HG03354 (cell line): ENCODE results near the gene COPZ1.
"Not testable (repeated sequence)": the region's sequence is repeated elsewhere in the genome, so short reads cannot be mapped to it uniquely, and the experiment has no call there.

Source experiments
- ATAC-seq: cut with Tn5 transposase; IDR thresholded peaks from one replicate; pipeline ENCODE4 v1.9.1; 2021; ENCODE audit warnings: mild to moderate bottlenecking; ENCODE audit not compliant: unreplicated experiment, poor library complexity, severe bottlenecking

COPZ1 gene

GRCh38 chr12:54294152-54294952 lies 30.6 kb upstream of the COPZ1 start:
- peak; percentile 58 for ATAC-seq

- no peak for ATAC-seq
Observed at GRCh38 chr12:54294953-54295566, 29.9 kb upstream of the COPZ1 start.

- no peak for ATAC-seq
Observed at GRCh38 chr12:54296393-54297099, 28.4 kb upstream of the COPZ1 start.

- no peak for ATAC-seq
Observed at GRCh38 chr12:54298904-54299303, 26.0 kb upstream of the COPZ1 start.

GRCh38 chr12:54299515-54300224 lies 25.3 kb upstream of the COPZ1 start:
- ATAC-seq = no peak

DNA sequence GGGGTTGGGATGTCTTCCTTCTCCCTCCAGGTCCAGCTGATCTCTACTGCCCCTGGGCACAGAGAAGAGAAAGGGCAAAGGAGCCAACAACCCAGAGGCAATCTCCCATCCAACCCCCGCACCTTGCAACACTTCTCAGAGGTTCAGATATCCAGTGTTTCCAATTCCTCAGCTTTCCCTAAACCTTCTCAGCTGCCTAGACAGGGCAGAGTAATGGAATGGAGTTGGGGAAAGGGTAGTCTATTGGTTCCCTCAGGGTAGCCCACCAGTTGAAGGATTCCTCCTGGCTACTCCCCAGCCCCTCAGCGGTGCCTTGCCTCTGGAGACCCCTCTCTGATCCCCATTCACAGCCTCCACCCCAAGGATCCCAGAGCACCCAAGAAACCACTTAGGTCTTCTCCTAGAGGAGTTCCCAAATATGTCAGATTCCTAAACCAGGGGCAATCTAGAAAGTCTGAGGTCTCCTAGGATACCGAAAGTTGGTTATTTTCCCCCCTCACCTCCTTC lies 24.7 kb upstream of the COPZ1 start:
- no peak for ATAC-seq

DNA sequence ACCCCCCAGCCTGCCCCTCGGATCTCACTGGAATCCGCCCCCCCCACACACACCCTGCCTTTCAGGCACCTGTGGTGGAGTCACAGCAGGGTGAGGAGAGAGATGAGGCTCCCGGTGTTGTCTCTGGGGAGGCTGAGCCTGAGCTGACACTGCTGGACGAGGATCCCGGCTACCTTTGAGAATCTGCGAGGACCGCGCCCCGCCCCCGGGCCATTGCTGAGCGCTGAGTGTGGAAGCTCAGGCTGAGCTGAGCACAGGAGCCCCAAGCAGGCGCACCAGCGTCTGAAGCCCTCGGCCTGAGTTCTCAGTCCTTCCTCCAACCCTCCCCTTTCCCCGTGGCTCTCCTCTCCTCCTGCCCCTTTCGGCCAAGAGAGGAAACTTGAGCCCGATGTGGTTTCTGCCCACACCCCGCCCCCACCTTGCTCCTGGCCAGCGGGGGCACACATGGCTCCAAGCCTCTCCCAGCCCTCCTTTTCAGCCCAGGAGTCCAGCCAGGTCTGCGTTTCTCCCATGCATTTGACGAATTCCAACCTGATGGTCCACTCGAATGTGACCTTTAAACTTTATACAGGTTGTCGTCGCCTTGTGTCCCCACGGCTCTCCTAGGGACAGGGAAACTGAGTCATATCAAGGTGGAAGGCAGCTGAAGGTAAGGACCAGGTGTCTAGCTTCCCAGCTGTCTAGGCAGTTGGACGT lies 24.1 kb upstream of the COPZ1 start, which contains the start of gene NFE2:
NFE2 (minus strand) TSS at position 284 of the 696 bp plus-strand sequence. CDS start 5,767 bp downstream, outside the sequence.
- no peak for ATAC-seq

DNA sequence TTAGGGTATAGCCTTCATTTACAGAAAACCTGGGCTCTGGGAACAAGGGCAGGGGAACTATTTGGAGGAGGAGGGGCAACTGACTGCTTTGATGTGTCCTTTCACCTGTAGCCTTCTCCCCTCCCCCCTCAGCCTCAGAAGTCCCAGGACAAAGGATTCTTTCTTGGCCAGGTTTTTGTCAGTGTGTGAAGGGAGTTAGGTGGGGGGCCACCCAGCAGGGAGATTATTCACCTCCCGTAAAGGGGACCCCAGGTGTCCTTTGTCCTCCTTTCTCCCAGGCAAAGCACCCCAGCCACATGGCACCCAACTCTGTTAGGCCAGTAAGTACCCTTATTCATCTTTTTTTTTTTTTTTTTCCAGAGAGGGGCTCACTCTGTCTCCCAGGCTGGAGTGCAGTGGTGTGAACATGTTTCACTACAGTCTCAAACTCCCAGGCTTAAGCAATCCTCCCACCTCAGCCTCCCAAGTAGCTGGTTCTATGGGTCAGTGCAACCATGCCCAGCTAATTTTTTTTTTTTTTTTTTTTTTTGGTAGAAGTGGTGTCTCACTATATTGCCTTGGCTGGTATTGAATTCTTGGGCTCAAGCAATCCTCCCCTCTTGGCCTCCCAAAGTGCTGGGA lies 23.4 kb upstream of the COPZ1 start:
- no peak for ATAC-seq

- no peak for ATAC-seq
Observed at GRCh38 chr12:54303640-54304039, 21.3 kb upstream of the COPZ1 start.

DNA sequence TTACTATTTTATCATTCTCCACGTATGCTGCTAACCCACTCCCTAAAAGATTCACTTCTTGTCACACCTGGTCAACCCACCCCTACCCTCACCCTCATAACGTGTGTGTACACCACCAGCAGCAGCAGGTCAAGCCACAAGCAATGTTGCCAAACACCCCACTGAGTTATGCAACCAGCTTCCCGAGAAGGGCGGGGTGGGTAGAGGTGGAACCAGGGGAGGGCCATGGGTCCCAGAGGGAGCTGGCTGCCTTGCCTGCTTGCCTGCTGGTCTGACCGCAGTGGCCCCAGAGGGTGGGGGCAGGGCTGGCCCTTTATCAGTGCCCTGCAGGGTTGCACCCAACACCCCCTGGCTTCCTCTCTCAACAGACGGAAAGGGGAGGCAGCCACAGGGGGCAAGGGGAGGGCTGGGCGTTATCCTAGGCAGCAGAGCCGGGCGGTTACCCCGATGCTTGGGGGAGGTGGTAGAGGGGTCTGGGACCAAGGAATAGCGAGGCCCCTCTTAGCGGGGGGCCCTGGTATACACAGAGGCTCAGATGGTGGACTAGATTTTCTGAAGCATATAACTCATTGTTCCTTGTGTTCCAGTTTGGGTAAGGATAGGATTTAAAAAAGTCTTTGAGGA lies 20.6 kb upstream of the COPZ1 start:
- ATAC-seq = no peak

DNA sequence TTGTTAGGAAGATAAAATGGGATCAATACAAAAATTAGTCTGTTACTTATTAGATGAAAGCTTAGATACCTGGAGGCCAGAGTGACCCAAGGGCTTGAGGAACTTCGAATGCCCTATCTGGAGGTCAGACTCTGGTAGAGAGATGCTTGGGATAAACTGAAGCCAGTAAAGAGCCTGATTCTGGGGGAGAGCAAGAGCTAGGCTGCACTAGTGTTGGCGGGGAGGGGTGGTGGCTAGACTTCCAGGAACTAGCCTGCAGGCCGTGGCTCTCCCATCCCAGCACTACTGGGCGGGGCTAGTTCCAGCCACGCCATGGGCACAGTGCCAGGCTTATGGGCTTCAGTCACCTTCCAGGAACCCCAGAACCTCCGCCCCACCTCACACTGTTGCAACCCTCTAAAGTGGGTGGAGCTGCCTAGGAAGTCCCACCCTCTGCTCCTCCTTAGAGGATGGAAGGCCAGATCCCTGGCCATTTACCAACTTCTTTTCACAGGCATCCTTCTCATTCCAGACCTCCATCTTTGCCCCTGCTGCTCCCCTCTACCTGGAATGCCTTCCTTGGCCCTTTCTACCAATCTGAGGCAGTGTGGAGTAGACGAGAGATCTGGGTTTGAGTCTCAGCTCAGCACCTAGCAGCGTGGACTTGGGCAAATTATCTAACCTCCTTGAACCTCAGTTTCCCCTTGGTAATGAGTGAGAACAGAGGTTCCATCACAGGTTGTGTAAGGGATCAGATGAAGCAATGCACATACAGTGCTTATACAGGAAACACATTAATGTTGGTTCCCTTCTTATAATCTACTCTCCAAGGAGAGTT lies 17.8 kb upstream of the COPZ1 start:
- no peak for ATAC-seq

DNA sequence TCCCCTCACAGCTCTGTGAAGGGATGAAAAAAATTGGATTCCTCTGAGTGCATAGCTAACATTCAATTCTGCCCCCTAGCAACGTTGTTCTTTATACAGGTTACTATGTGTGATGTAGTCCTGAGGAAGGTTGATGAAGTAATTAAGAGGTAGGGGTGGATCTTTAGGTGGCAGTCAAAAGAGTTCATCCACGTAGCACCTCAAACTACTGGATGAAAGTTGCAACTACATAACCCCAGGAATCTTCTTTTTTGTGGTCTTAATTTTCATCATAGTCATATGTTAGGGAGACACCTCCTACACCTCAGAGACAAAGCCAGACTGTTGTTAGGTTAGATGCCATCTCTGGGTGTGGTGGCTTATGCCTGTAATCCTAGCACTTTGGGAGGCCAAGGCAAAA lies 13.9 kb upstream of the COPZ1 start:
- ATAC-seq = no peak

DNA sequence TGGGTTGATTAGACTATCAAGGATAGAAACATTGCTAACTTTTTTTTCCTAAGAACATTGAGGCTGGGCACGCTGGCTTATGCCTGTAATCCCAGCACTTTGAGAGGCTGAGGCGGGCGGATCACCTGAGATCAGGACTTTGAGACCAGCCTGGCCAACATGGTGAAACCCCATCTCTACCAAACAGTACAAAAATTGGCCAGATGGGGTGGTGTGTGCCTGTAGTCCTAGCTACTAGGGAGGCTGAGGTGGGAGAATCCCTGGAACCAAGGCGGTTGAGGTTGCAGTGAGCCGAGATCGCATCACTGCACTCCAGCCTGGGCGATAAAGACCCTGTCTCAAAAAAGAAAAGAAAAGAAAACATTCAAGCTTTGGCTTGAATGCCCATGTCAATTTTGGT lies 12.6 kb upstream of the COPZ1 start:
- ATAC-seq = not testable (repeated sequence)

DNA sequence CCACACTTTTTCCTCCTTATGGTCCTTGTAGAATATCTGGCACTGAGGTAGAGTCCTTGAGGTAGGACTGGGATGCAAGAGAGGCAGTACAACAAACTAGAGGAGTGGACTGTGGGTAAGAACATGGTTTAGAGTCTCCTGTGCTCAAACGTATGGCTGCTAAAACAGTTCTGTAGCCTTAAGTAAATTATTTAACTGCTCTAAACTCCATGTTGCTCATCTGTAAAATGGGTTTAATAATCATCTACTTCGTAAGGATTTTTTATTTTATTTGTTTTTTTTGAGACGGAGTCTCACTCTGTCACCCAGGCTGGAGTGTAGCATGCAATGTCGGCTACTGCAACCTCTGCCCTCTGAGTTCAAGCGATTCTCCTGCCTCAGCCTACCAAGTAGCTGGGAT lies 3.6 kb upstream of the COPZ1 start:
- no peak for ATAC-seq

- ATAC-seq = not testable (repeated sequence)
Observed at GRCh38 chr12:54325442-54326109, 645 bp downstream of the COPZ1 start.

DNA sequence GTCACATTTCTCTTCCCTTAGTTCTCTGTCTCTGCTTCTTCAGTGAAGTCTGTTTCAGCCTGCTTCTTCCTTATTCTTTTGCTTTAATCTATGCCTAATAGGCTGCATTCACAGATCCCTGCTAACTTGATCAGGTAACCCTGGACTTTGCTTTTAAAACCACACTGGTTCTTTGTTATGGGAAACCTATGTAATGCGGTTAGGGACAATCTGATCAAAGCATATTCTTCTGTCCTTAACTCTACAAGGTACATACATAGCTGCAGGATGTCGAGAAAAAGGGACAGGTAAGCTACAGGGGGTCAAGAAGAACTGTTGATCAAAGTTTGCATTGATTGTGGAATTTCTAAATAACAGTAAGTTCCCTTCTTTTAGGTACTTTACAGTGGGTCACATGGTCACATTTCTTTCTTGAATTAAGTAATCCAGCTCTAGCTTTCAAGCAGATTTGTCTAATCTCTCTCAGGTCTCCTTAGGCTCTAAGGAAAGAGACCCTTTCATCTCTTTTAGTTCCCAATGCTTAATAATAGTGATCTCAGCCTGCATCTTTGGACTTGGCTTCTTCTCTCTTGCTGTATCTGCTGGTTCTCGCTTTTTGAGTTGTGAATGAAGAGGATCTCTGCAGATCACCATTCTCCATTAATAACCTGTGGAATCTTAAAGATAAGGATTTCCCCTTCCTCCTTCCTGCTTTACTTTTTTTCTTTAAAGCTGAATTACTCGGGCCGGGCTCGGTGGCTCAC lies 3.8 kb downstream of the COPZ1 start:
- ATAC-seq = no peak

- no peak for ATAC-seq
Observed at GRCh38 chr12:54329759-54330158, 4.8 kb downstream of the COPZ1 start.
